MM.1S (cell line): ENCODE data around the gene ALPL.

Experiments used
- EZH2 ChIP-seq: fragments of 300-600 bp; sonication (generic); optimal IDR thresholded peaks from 2 replicates; pipeline ENCODE3; 2017; ENCODE audit warnings: low read depth, mild to moderate bottlenecking, antibody characterized with exemption, low read length, mixed read lengths
- EZH2phosphoT487 ChIP-seq: fragments of 300-600 bp; sonication (generic); IDR thresholded peaks from 2 replicates; pipeline ENCODE4 v1.6.1; 2018; ENCODE audit warnings: antibody characterized with exemption, low read length
- TF ChIP-seq, protein P1 (sequence below): fragments of 300-600 bp; sonication (generic); IDR thresholded peaks from 2 replicates; pipeline ENCODE4 v1.5.1; 2016; ENCODE audit warnings: antibody characterized with exemption, low read length, mixed read lengths

GRCh38 chr1:21491488-21492355, 17.5 kb upstream of the ALPL start:
- TF ChIP-seq, protein P1, sequence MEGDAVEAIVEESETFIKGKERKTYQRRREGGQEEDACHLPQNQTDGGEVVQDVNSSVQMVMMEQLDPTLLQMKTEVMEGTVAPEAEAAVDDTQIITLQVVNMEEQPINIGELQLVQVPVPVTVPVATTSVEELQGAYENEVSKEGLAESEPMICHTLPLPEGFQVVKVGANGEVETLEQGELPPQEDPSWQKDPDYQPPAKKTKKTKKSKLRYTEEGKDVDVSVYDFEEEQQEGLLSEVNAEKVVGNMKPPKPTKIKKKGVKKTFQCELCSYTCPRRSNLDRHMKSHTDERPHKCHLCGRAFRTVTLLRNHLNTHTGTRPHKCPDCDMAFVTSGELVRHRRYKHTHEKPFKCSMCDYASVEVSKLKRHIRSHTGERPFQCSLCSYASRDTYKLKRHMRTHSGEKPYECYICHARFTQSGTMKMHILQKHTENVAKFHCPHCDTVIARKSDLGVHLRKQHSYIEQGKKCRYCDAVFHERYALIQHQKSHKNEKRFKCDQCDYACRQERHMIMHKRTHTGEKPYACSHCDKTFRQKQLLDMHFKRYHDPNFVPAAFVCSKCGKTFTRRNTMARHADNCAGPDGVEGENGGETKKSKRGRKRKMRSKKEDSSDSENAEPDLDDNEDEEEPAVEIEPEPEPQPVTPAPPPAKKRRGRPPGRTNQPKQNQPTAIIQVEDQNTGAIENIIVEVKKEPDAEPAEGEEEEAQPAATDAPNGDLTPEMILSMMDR: no peak
- TF ChIP-seq EZH2: no peak
- TF ChIP-seq EZH2phosphoT487: no peak
